Medulla oblongata (tissue), 1 donor: ENCODE results near the gene PUM1.

ENCODE experiments used
- DNase-seq: peaks from one replicate; pipeline ENCODE4 v3.0.0-alpha.2; 2015; ENCODE audit errors: extremely low spot score

Gene PUM1

DNA sequence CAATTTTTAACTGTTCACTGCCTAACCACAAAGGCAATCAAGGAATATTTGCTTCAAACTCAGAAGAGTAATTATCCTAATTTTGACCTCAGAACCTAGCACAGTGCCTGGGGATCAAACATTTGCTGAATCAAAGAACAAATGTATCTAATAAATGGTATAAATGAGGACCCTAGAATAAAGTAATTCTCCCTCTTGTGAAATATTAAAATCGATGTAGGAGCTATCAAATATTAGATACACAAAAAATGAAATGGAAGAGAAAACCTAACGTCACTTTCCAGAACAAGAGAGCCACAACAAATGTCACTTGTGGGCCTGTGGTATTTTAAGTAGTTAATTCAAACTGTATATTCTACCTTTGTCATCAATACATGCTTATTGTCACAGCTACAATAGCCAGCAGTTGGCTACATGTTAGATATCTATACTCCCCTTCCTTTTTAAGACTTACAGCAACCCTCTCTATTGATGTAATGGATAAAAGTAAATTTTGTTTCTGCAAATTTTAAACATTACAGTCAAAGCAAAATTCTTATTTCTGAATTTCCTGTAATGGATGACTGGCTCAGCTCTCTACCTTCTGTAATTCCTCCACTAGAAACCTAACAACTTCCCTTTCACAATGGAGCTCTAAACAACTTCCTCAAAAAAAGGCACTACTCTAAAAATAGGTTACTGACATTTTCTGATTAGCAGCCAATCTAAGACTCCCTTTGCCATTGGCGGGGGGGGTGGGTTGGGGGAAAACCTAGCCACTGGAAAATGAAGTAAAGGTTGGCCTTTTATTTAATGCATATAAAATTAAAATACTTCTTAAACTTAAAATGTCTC is 37.6 kb downstream of the PUM1 start:
- peak; percentile 70 for DNase-seq

DNA sequence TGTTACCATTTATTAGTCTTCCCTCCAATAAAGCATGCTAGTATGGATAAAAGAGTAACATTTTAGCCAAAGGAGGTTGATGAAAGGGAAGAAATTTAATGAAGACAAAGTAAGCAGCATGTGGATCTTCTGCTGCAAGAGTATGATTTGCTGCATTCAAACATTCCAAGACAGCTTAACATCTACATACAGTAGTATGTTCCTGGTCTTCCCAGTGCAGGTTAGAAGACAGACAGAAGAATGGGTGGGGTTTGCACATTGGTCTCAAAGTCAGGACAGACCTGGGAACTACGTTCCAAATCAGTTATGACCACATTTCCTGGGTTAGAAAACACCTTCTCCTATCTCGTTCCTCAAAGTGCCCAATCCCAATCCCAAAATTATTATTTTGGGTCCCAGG is 43.3 kb downstream of the PUM1 start:
- DNase-seq = no peak

DNA sequence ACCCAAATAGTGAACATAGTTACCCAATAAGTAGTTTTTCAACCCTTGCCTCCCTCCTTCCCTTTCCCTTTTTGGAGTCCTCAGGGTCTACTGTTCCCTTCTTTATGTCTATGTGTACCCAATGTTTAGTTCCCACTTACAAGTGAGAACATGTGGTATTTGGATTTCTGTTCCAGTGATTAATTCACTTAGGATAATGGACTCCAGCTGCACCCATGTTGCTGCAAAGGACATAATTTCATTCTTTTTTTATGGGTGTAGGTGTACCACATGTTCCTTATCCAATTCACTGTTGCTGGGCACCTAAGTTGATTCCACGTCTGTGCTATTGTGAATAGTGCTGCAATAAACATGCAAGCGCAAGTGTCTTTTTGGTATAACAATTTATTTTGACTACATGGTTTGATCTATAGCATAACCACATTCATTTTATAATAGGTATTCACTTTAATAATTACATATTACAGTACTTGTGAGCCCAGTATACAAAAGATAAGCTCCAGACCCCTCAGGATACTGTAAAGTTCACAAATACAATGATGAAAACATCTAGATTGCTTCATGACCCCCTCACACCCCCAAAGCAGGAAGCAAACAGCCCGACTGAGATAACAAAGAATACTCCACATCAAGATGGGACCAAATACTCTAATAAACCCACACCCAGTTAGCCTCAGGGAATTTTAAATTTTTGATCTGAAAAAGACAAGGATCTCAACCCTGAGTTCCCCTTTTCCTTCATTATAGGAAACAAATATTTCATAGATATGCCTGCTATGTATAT is 45.3 kb downstream of the PUM1 start:
- DNase-seq = no peak

DNA sequence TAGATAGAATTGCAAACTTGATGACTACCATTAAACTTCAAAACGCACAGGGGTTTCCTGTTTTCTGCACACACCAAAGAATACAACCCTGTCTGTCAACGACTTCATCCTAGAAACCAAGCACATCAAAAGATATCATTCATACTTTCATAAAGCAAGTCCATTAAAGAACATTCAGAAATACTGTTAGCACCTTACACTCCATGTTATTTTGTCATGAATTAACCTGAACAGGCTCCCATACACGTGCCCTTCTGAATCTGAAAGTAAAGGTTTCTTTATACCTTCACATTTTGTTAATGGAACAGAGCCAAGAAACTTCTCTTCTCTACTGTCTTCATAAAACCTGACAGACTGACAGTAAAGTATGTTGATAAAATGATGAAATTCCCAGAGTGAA is 46.1 kb downstream of the PUM1 start:
- DNase-seq = no peak

DNA sequence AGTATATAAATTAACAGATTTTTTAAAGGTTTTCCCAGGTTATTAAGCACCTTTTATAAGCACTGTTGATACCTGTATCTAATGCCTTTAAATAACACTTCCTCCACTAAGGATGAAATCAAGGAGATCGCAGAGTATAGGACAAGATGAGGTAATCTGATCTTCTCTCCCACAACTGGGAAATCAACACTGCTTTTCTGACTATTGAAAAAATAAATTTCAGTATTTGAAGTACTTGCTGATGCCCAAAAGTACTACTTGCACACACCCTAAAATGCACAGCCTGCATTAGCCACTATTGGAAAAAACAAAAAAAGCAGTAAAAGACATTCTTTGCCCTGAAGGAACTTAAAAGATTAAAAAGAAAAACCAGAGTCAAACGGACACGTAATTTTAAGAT is 48.6 kb downstream of the PUM1 start:
- no peak for DNase-seq

DNA sequence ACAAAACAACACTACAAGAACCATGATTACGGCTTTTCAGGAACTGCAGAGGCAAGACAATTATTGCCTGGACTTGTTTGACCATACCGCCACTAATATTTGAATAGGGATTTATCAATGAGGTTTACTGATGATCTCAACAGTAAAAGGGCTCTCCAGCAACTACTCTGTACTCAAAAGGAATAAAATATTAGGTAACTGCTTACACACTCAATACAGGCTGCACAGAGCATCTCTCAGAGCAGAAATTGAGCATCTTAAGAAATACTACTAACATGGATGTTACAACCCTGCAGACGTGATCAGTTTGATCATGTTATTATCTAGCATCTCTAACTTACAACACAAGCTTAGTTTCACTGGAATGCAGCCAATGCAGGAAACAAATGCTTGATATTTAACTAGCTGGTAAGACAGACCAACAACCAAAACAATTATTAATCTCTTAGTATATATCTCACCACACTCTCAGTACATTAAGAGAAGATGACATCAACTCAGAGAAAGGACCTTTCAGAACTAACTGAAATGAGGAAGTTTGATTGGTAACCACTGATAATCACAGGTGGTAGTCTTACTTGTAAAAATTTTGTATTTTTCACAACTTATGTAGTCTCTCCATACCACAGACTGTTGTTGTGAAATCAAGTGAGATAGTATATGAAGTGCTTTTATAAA is 52.2 kb downstream of the PUM1 start:
- no peak for DNase-seq

DNA sequence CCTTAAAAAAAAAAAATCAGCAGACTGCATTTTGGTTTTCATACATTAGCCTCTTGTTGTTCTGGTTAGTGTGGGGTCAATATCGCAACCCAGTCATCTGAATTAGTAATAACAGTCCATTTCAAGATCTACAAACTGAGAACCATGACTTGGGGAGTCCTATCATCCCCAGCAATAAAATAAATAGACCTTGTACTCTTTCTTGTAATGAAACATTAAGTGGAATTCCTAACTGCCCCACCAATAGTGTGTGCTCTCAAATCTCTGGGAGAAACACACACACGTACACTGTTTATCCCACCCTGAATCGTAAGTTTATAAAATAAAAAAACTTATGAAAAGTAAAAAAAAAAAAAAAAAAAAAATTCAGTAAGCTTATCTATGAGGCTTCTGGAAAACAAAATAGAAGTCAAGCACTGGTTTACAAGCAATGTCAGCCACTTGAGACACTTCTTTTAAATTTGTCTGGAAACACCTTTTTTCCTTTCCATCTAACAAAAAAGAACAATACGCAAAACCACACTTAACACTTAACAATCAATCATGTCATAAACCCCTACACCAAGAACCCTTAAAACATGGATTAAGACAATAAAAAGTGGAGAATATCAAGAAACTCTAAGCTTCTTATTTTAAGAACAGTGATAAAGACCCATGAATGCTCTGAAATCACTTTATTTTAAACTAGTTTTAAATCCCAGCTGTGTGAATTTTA is 53.1 kb downstream of the PUM1 start:
- DNase-seq = no peak

DNA sequence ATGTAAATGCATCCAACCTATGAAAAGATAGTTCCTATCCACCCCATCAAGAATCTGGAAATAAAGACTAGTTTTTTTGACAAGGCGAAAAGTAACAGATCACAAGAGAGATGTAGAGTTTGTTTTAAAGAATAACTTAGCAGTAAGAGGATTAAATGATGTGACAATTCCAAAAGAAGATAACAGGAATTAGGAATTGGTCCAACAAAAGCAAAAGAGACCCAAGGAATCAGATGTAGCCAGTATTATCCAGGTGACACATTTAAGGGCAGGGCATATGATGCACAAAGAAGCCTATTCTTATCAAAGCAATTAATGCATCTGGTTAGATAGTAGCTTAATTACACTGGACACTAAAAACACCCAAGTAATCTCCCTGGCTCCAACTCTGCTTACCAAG is 53.8 kb downstream of the PUM1 start:
- no peak for DNase-seq

DNA sequence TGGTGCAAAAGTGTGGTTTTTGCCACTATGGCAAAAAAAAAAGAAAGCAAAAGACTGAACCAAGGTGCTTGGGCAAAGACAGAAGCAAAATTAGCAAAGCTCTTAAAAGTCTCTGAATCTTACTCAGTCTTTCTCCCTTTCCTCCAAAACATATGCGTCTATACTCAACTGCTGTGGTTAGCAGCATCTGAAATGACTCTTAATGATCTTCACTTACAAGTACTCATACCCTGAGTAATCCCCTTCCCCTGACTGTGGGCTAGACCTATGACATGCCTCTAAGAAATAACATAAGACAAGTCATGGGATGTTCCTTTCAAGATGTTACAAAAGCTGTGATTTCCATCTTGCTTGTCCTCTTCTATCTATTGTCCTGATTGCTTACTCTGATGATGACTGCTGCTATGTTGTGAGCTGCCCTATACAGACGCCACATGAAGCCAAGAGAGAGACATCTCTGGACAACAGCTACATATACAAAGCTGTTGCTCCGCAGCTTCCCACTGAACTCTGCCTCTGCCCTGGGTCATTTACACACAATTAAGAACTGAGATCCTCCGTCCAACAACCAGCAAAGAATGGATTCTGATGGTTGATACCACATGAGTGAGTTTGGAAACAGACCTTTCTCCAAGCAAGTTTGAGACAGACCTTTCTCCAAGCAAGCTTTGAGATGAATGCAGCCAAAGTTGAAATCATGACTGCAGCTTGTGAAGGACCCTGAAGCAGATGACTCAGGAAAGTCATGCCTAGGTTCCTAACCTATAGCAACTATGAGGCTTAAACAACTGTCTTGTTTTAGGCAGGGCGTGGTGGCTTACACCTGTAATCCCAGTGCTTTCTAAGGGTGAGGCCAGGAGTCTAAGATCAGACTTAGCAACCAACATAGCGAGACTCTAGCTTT is 55.2 kb downstream of the PUM1 start:
- no peak for DNase-seq

DNA sequence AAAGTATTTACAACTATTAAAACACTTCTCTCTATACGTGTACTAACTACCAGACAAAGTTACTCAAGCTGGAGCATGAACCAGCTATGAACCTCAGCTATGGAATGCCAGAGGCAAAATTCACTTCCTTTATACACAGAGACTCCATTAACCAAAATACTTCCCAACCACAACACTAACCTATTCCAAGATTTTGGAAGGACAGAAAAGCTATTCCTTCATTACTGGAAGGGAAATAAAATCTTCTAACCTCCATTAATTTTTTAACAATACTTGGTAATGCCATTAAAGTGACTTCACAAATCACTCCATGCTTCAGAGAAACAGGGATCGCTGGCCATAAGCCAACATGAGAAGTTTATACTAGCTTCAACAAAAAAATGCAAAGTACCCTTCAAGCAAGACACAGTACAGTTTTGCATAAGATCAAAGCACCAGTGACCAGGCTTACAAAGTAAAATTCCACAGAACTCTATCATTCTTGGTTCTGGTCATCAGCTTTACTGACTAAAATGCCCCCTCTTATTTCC is 58.0 kb downstream of the PUM1 start:
- no peak for DNase-seq

DNA sequence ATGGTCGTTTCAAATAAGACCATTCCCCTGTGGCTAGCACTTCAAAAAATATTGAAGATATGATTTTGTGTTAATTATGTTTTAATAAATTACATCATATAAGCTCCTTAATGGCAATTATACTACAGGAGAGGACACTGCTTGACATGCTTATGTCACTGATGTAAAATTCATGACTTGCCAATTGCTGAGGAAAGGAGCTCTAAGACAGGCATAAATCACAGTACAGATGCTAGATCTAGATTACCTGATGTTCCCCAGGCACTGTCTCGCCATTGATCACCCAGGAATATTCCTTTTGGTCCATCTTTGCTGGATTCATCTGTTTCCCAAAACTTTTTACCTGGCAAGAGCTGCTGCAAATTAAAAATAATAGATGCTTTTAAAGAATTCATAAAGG is 58.8 kb downstream of the PUM1 start:
- DNase-seq = no peak

DNA sequence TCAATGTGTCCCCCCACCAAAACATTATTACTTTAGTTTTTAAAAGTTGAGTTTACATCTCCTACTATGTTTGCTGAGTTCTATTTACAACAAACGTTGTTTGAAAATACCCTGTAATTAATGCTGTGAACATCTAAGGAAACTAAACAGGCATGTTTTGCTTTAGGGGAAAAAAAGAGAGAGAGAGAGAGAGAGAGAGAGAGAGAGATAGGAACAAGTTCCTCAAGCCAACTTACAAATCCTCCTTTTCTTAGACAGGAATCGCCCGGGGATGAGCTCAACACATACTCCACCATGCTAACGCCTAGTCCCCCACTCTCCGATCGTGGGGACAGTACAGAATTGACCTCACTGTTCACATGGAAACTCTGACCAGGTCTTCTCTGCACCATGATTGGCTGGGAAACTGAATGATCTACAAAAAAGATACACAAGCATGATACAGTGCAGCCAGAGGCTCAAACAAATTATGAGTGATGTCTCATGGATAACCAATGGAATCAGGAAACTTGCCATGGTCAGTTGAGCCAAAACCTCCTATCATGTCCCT is 59.8 kb downstream of the PUM1 start:
- no peak for DNase-seq

DNA sequence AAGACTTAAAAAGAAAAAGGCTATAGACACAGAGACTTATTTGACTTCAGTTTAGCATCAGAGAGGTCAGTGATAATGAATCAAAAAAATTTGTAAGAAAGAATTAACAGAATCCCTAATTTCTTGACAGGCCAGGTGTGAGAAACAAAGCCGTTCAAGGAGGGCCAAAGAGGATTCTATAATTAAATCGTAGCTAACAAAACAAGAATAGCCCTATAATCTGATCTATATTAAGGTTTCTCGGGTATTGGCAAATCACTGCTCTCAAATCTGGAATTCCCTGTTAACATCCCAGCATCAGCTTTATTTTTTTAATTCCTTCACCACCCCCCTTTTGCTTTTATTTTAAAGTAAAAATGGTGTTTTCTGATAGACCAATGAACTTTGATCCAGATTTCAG is 60.3 kb downstream of the PUM1 start:
- no peak for DNase-seq

DNA sequence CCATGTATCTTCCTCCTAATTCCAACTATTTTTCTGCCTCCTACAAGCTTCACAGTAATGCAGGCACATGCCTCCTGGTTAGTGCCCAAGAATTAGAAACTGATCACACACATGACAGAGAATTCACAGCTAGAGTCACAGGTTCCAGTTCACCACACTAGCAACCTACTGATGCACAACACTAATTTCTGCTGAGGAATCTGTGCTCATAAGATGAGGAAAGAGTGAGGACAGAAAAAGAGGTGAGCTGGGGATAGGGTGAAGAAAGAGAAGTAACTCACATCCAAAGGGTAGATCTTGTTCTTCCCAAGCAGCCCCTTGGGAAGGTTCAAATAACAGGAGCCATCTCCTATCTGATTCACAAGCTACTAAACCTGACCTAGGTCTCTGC is 61.3 kb downstream of the PUM1 start:
- DNase-seq = no peak

DNA sequence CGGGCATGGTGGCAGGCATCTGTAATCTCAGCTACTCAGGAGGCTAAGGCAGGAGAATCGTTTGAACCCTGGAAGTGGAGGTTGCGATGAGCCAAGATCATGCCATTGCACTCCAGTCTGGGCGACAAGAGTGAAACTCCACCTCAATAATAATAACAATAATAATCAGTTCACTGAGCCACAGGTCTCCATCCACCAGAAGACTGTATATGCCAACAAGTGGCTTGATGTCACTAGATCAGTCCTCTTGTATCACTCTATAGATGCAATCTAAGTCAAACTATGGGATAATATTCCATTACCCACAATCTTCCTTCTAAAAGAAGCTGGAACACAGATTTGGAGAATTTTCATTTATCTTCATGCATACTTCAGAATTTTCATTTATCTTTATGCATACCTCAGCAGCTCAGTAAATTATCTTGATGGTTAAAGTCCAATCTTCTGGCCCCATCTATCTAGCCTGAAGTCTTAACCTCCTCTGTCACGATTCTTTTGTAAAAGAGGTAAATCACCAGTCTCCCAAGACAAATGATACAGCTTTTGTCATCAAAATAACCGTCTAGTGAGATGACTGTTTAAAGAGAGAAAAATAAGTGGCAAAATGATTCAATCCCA is 61.8 kb downstream of the PUM1 start:
- no peak for DNase-seq

DNA sequence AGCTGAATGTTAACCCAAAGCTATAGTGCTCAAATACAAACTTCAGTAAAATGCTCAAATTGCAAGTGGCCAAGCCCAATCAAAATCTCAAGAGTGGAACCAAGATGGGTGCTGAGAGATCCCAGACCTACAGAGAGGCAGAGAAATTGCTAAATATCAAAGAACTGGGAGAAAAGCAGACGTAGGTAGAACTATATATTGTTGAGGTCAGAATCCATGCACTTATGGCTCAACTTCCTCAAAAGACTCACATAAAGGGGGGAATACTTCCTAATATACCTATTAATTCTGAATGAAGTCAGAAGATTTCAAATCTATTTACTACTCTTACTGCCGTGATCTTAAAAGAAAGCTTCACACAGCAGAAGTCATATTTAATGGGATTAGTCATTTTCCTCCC is 65.2 kb downstream of the PUM1 start:
- DNase-seq = no peak

DNA sequence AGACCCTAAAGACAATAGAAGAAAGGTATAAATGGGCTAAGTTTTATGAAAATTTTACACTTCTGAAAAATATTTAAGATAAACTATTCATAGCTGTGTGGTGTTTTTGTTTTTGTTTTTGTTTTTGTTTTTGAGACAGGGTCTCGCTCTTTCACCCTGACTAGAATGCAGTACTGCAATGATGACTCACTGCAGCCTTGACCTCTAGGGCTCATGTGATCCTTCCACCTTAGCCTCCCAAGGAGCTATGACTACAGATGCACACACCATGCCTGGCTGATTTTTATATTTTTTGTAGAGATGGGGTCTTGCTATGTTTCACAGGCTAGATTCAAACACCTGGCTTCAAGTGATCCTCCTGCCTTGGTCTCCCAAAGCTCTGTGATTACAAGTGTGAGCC is 66.6 kb downstream of the PUM1 start:
- no peak for DNase-seq

DNA sequence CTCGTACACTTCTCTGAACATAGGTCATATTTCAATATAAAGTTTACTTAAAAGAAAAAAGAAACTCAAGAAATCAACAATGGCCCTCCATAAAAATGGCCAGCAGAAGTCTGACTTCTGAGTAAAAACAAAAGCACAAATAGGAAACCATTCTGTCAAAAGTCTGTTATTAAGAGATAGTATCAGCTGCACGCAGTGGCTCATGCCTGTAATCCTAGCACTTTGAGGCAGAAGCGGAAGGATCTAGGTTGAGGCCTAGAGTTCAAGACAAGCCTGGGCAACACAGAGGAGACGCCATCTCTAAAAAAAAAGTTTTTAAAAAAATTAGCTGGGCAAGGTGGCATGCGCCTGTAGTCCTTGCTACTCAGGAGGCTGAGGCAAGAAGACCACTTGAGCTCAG is 67.3 kb downstream of the PUM1 start:
- DNase-seq = no peak

DNA sequence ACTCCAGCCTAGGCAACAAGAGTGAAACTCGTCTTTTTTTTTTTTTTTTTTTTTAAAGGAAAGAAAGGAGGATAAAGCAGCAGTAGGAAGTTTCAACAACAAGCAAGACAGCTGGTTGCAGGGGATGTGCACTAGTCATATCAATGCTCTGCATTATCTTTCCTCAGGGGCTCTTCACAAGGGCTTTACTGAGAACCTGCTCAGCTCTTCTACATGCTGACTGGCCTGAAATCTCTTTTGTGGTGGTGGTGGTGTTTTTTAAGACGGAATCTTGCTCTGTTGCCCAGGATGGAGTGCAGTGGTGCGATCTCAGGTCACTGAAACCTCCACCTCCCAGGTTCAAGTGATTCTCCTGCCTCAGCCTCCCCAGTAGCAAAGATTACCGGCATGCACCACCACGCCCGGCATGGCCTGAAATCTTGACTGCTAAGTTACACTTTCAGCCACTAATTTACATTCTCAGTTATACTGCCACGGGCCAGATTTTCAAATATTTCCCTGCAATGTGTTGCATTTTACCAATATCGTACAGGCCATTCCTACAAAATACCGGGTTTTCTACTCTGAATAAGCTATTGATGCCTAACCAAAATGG is 68.0 kb downstream of the PUM1 start:
- no peak for DNase-seq
